MM.1S (cell line): ENCODE results near the gene DAZAP1.

Experiments
- CTCF ChIP-seq: fragments of 300-600 bp; sonication (generic); IDR thresholded peaks from 2 replicates; pipeline ENCODE4 v1.5.1; 2016; ENCODE audit warnings: antibody characterized with exemption, low read length, mixed read lengths
- EZH2 ChIP-seq: fragments of 300-600 bp; sonication (generic); optimal IDR thresholded peaks from 2 replicates; pipeline ENCODE3; 2017; ENCODE audit warnings: low read depth, mild to moderate bottlenecking, antibody characterized with exemption, low read length, mixed read lengths
- EZH2phosphoT487 ChIP-seq: fragments of 300-600 bp; sonication (generic); IDR thresholded peaks from 2 replicates; pipeline ENCODE4 v1.6.1; 2018; ENCODE audit warnings: antibody characterized with exemption, low read length

- TF ChIP-seq CTCF (no peak), EZH2phosphoT487 (no peak), EZH2 (no peak)
Measured at GRCh38 chr19:1461862-1462261, 54.5 kb downstream of the DAZAP1 start.
